ENCODE data around the gene AKAP6. TPM values are rescaled to one million over a fixed set of nuclear protein-coding genes. Genes with fewer than 3 reads are reported as not detected.

Gene AKAP6
- polyA plus RNA-seq, 6 donors from 2014 or later: 1.6 to 12.4 (median 6.5) TPM

- Mint-ChIP-seq H3K36me3 (no peaks in the 10 kb centered on the region), H3K9me3 (no peaks in the 10 kb centered on the region)
These were observed 265.7 kb downstream of the AKAP6 start for GRCh38 chr14:32594766-32595165.

DNA sequence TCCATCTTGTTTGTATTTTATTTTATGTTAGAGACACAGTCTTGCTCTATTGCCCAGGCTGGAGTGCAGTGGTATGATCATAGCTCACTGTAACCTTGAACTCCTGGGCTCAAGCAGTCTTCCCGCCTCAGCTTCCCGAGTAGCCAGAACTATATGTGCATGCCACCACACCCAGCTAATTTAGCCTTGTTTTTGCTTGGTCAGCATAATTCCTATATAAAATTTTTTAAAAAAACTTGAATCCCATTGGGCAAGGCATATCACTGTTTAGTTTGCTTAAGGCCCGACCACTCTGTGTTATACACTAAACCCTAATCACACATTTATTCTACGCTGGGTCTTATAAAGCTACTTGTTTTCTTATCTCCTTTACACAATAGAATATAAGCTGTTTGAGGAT is 266.4 kb downstream of the AKAP6 start:
- Mint-ChIP-seq H3K9me3 (no peaks in the 10 kb centered on the region), H3K27ac (no peak overlapping the region), H3K4me1 (no peaks in the 10 kb centered on the region), H3K27me3 (peaks cover 0 to 8% (median 5%) of the 10 kb centered on the region in 3 donors), H3K36me3 (no peaks in the 10 kb centered on the region), H3K4me3 (no peak overlapping the region)
- DNase-seq (no peak), ATAC-seq (ENCODE audit: low read depth in 2 of 2) (no peak)

More at GRCh38 chr14:32594766-32595165, 265.7 kb downstream of the AKAP6 start:
- Mint-ChIP-seq H3K4me1 (no peaks in the 10 kb centered on the region), H3K27ac (no peak overlapping the region), H3K27me3 (peaks cover 0 to 8% (median 5%) of the 10 kb centered on the region in 3 donors), H3K4me3 (no peak overlapping the region)
- DNase-seq (no peak), ATAC-seq (ENCODE audit: low read depth in 2 of 2) (no peak)

DNA sequence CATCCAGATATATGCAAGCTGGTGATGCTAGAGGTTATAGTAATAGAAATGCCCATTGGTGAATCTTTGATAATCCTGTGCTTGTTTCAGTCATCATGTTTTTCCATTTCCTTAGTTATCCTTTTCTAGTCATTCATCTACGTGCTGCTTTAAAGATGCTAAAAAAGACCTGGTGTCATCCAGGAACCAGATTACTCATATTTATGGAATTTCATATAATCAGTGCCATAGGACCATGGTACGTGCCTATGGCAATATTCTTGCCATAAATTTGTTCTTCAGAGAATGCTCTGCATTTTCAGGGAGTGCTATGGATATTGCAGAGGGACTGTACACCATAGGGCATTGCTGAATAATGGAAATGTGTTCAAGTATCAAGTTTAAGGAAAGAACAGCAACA is 267.3 kb downstream of the AKAP6 start:
- Mint-ChIP-seq H3K27me3 (peaks cover 0 to 8% (median 5%) of the 10 kb centered on the region in 3 donors), H3K9me3 (no peaks in the 10 kb centered on the region), H3K36me3 (peaks cover 0 to 1% of the 10 kb centered on the region in 2 donors), H3K27ac (no peak overlapping the region), H3K4me3 (no peak overlapping the region), H3K4me1 (no peaks in the 10 kb centered on the region)
- DNase-seq (no peak), ATAC-seq (ENCODE audit: low read depth in 2 of 2) (no peak)

- Mint-ChIP-seq H3K36me3 (peaks cover 0 to 7% of the 10 kb centered on the region in 2 donors), H3K27me3 (peaks cover 0 to 14% (median 8%) of the 10 kb centered on the region in 3 donors), H3K27ac (no peak overlapping the region), H3K4me3 (no peak overlapping the region), H3K4me1 (no peaks in the 10 kb centered on the region), H3K9me3 (no peaks in the 10 kb centered on the region)
- DNase-seq: no peak
- no peak for ATAC-seq (ENCODE audit: low read depth in 2 of 2)
These were observed 268.7 kb downstream of the AKAP6 start for GRCh38 chr14:32597771-32598170.

- ATAC-seq (ENCODE audit: low read depth in 2 of 2) (no peak), DNase-seq (no peak)
- Mint-ChIP-seq H3K9me3 (no peaks in the 10 kb centered on the region), H3K4me1 (no peaks in the 10 kb centered on the region), H3K4me3 (no peak overlapping the region), H3K27ac (no peak overlapping the region), H3K36me3 (peaks cover 0 to 7% of the 10 kb centered on the region in 2 donors), H3K27me3 (peaks cover 0 to 9% (median 0%) of the 10 kb centered on the region in 3 donors)
These were observed 272.0 kb downstream of the AKAP6 start for GRCh38 chr14:32601069-32601468.

- ATAC-seq (ENCODE audit: low read depth in 2 of 2): no peak
- Mint-ChIP-seq H3K27ac (no peak overlapping the region), H3K4me3 (no peak overlapping the region), H3K27me3 (peaks cover 0 to 9% (median 0%) of the 10 kb centered on the region in 3 donors), H3K4me1 (no peaks in the 10 kb centered on the region), H3K36me3 (peaks cover 0 to 7% of the 10 kb centered on the region in 2 donors), H3K9me3 (no peaks in the 10 kb centered on the region)
- DNase-seq: no peak
These were observed 272.8 kb downstream of the AKAP6 start for GRCh38 chr14:32601906-32602305.

DNA sequence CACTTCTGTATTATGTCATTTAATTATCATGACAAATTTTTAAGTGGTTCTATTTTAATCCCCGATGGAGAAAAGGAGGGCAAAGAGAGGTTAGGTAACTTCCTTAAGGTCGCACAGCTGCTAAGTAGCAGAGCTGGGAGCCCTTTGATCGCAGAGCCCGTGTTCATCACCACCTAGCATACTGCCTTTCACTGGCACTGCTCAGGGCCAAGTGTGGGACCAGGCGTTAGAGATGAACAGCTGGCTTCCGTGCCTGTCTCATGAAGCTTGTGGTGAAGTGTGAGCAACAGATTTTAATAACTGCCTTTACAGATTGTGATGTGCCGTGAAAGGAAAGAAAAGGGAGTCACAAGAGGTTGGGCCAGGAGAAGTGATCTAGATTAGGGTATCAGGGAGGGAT is 273.6 kb downstream of the AKAP6 start:
- no peak overlapping the region for H3K4me3 Mint-ChIP-seq

DNA sequence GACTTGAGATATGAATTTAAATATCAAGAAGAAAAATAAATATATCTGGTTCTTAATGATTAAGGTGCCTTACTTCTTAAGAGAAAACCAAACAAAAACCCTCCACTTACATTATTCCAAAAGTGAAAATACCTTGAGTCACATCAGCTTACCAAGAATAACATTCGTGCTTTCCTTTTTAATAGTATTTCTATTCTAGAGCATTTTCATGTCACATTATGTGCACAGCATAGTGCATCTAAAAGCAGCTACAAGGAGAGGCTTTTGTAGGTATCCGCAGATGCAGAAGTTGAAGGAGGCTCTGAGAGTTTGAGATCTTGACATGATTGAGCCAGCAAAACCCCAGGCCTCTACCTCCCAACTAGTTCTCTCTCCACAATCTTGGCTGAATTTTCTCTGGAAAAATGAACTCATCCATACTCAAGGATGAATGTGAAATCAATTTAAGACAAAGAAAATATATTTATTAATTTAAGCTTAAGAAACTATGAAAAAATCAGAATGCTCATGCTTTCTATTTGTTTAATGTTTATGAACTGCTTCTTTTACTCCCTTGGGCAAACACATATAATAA is 275.0 kb downstream of the AKAP6 start:
- ATAC-seq (ENCODE audit: low read depth in 2 of 2) (no peak), DNase-seq (no peak)
- H3K4me1 Mint-ChIP-seq: no peaks in the 10 kb centered on the region
- H3K27me3 Mint-ChIP-seq: peaks cover 0 to 9% (median 0%) of the 10 kb centered on the region in 3 donors
- no peak overlapping the region for H3K4me3 Mint-ChIP-seq
- H3K36me3 Mint-ChIP-seq: peaks cover 0 to 7% of the 10 kb centered on the region in 2 donors
- no peak overlapping the region for H3K27ac Mint-ChIP-seq
- H3K9me3 Mint-ChIP-seq: no peaks in the 10 kb centered on the region

More for the DNA sequence above, 273.6 kb downstream of the AKAP6 start:
- ATAC-seq (ENCODE audit: low read depth in 2 of 2) (no peak), DNase-seq (no peak)
- H3K27ac Mint-ChIP-seq: no peak overlapping the region
- peaks cover 0 to 7% of the 10 kb centered on the region in 2 donors for H3K36me3 Mint-ChIP-seq
- no peaks in the 10 kb centered on the region for H3K4me1 Mint-ChIP-seq
- H3K27me3 Mint-ChIP-seq: peaks cover 0 to 9% (median 0%) of the 10 kb centered on the region in 3 donors
- H3K9me3 Mint-ChIP-seq: no peaks in the 10 kb centered on the region

DNA sequence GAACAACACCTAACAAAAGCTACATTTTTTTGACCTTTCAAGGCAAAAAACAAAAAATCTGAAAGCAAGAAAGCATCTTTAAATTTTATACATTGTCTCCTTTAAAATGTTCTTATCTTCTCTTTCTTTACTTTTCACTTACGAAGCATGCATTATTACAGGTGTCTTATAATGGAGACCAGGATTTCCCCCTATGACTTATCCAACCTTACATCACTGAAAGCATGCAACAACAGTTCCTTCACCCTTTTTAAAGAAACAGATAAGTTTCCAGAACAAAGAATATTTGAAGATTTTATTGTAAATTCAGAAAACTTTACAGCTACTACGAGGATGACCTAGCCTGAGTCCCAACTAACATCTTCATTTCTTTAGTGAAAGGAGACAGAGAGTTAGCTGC is 277.2 kb downstream of the AKAP6 start:
- Mint-ChIP-seq H3K36me3 (peaks cover 0 to 7% of the 10 kb centered on the region in 2 donors), H3K27me3 (peaks cover 0 to 9% (median 0%) of the 10 kb centered on the region in 3 donors), H3K4me3 (no peak overlapping the region), H3K9me3 (no peaks in the 10 kb centered on the region), H3K27ac (no peak overlapping the region), H3K4me1 (no peaks in the 10 kb centered on the region)
- DNase-seq (no peak), ATAC-seq (ENCODE audit: low read depth in 2 of 2) (no peak)

GRCh38 chr14:32607399-32607798 is 278.3 kb downstream of the AKAP6 start:
- DNase-seq (no peak), ATAC-seq (ENCODE audit: low read depth in 2 of 2) (no peak)
- Mint-ChIP-seq H3K36me3 (no peaks in the 10 kb centered on the region), H3K4me3 (no peak overlapping the region), H3K27me3 (no peaks in the 10 kb centered on the region), H3K9me3 (no peaks in the 10 kb centered on the region), H3K4me1 (no peaks in the 10 kb centered on the region), H3K27ac (no peak overlapping the region)

- no peak overlapping the region for H3K4me3 Mint-ChIP-seq
- no peaks in the 10 kb centered on the region for H3K36me3 Mint-ChIP-seq
- no peak overlapping the region for H3K27ac Mint-ChIP-seq
- no peak for ATAC-seq (ENCODE audit: low read depth in 2 of 2)
- DNase-seq: no peak
- H3K9me3 Mint-ChIP-seq: no peaks in the 10 kb centered on the region
- no peaks in the 10 kb centered on the region for H3K4me1 Mint-ChIP-seq
- no peaks in the 10 kb centered on the region for H3K27me3 Mint-ChIP-seq
These were observed 279.8 kb downstream of the AKAP6 start for GRCh38 chr14:32608857-32609256.

DNA sequence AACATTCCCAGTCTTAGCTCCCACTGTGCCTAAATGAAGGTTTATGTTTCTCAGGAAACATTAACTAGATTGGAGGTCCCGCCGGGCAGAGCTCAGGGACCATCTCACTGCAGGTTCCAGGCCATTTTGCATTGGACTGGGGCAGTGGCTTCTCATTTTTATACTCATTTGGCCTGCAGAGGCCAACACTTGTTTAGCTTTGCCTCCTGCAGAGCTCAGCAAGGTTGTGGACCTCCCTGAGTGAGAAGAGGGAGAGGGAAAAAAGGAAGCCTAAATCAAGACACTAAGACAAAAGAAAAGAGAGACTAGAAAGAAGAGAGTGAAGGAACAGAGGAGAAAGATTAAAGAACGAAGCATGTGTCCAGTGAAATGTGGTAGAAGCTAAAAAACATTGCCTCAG is 280.3 kb downstream of the AKAP6 start:
- DNase-seq (no peak), ATAC-seq (ENCODE audit: low read depth in 2 of 2) (no peak)
- no peak overlapping the region for H3K27ac Mint-ChIP-seq
- no peaks in the 10 kb centered on the region for H3K36me3 Mint-ChIP-seq
- H3K4me3 Mint-ChIP-seq: no peak overlapping the region
- H3K4me1 Mint-ChIP-seq: no peaks in the 10 kb centered on the region
- H3K9me3 Mint-ChIP-seq: peaks cover 0 to 2% (median 0%) of the 10 kb centered on the region in 7 donors
- H3K27me3 Mint-ChIP-seq: no peaks in the 10 kb centered on the region

- no peak overlapping the region for H3K4me3 Mint-ChIP-seq
- H3K27ac Mint-ChIP-seq: no peak overlapping the region
- H3K27me3 Mint-ChIP-seq: no peaks in the 10 kb centered on the region
- H3K36me3 Mint-ChIP-seq: peaks cover 0 to 2% of the 10 kb centered on the region in 2 donors
- ATAC-seq (ENCODE audit: low read depth in 2 of 2) (no peak), DNase-seq (no peak)
- no peaks in the 10 kb centered on the region for H3K4me1 Mint-ChIP-seq
- H3K9me3 Mint-ChIP-seq: peaks cover 0 to 8% (median 2%) of the 10 kb centered on the region in 7 donors
These were observed 282.7 kb downstream of the AKAP6 start for GRCh38 chr14:32611752-32612151.

- Mint-ChIP-seq H3K9me3 (peaks cover 3 to 22% (median 8%) of the 10 kb centered on the region in 7 donors), H3K36me3 (peaks cover 9 to 19% of the 10 kb centered on the region in 2 donors), H3K27ac (no peak overlapping the region), H3K4me3 (no peak overlapping the region), H3K4me1 (peaks cover 3 to 6% (median 6%) of the 10 kb centered on the region in 3 donors), H3K27me3 (peaks cover 0 to 5% (median 0%) of the 10 kb centered on the region in 3 donors)
- DNase-seq (no peak), ATAC-seq (ENCODE audit: low read depth in 2 of 2) (no peak)
These were observed 289.9 kb downstream of the AKAP6 start for GRCh38 chr14:32618991-32619390.

All from naive B cell (primary cell).